D341Med (cell line): Measurements from ENCODE around the gene CHCHD10.

Experiments
- DNase-seq: peaks from one replicate; pipeline ENCODE4 v3.0.0; 2012; ENCODE audit warnings: low spot score

Gene CHCHD10

GRCh38 chr22:23772649-23773473 is 5.1 kb upstream of the CHCHD10 start, which contains the start of gene MMP11:
Gene MMP11 (plus strand): TSS chr22:23772849. CDS start chr22:23772871, 22 bp downstream.
- DNase-seq = peak; percentile 54

DNA sequence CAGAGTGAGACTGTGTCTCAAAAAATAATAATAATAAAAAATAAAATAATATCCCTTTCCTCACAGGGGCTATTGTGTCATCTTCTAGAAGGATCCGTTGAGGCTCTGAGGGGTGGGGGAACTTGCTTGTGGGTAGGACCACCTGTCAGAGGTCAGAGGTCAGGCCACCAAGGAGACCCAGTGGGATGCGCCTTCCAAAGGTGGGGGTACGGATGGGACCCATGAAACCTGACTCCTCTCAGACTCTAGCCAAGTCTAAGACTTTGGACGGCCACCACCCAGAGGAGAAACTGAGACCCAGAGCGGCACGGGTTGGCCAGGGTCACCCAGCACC is 4.5 kb upstream of the CHCHD10 start:
- DNase-seq = no peak

GRCh38 chr22:23769321-23769965 is 1.7 kb upstream of the CHCHD10 start:
- DNase-seq = no peak

GRCh38 chr22:23767303-23767672 is 484 bp downstream of the CHCHD10 start:
- no peak for DNase-seq

GRCh38 chr22:23764899-23765881 is 2.6 kb downstream of the CHCHD10 start:
- DNase-seq = no peak

GRCh38 chr22:23763954-23764353 is 3.8 kb downstream of the CHCHD10 start:
- no peak for DNase-seq

GRCh38 chr22:23763579-23763945 is 4.2 kb downstream of the CHCHD10 start:
- no peak for DNase-seq

DNA sequence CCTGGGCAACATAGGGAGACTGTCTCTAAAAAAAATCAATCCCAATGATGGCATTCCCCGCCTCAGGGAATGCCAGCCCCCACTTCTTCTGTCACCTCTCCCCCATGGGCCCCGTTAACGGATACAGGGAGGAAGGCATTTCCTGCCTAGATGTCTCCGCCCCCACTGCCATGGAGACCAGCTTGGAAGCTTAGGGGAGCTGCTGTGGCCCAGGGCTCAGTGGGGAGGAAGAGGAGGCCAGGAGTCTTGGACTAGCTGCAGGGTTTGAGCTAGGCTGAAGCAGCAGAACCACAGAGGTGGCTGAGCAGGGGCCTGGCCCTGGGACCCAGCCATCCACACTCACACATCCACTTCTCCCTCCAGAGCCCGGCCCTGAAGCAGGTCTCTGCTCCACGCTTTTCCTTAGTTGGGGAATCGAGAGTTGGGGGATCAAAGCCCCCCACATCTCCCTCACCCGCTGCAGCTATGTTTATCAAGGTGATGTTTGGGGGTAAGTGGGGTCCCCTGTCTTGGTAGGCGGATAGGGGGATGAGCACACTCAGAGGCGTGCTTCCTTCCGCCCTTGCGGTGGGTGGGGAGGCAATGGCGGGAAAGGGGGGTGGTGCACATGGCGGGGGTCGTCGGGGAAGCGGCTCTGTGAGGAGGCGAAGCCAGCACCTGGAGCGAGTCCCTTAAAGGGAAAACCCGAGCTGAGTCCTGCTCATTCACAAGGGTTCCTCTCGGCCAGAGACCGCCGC is 4.8 kb downstream of the CHCHD10 start, which contains the start of gene C22orf15:
Gene C22orf15 (plus strand): TSS at position 149 of the 737 bp plus-strand sequence. CDS start 317 bp downstream, at position 466.
- DNase-seq = no peak

DNA sequence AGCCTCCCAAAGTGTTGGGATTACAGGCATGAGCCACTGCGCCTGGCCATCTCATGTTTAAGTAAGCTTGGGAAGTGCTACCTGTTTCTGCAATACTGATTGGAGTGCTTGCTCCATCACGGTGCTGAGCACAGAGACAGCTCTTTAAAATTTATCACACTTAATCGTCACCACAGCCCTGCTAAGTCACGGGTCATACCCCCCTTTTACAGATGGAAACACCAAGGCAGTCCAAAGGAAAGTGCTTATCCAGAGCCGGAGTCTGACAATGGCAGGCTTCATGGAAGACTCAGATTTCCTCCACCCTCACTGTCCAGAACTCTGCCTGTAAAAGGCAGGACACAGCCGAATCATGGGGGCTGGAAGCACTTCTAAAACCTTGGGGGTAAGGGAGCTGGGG is 7.7 kb downstream of the CHCHD10 start:
- no peak for DNase-seq

DNA sequence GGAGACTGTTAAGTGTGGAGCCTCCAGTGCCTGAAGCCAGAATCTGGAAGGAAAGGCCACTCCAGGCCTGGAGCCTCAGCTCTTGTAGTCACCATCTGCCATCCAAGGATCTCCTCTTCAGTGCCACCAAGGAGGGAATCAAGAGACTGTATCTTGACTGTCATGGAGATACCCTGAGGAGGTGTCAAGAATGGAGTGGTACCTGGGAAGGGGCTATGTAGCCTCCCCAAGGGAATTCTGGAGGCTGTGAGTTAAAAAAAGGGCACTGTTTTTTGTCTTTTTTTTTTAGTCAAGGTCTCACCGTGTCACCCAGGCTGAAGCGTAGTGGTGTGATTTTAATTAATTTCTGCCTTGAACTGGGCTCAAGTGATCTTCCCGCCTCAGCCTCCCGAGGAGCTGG is 8.2 kb downstream of the CHCHD10 start:
- no peak for DNase-seq

GRCh38 chr22:23756891-23757290 is 10.9 kb downstream of the CHCHD10 start:
- DNase-seq = peak; percentile 73

DNA sequence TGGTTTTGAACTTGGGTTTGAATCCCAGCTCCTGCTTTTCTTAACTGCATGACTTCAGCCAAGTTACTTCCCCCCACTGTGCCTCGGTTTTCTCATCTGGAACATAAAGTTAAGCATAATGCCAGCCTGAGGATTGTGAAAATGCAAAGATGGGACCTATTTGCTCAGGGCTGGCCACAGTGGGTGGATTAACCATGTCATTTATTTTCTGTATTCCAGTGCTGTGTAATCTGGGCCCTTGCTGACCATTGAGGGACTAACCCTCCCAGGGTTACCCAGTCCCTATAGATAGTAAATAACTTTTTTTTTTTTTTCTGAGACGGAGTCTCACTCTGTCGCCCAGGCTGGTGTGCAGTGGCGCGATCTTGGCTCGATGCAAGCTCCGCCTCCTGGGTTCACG is 12.1 kb downstream of the CHCHD10 start:
- no peak for DNase-seq

- DNase-seq = no peak
Measured at GRCh38 chr22:23754980-23755636, 12.7 kb downstream of the CHCHD10 start.

DNA sequence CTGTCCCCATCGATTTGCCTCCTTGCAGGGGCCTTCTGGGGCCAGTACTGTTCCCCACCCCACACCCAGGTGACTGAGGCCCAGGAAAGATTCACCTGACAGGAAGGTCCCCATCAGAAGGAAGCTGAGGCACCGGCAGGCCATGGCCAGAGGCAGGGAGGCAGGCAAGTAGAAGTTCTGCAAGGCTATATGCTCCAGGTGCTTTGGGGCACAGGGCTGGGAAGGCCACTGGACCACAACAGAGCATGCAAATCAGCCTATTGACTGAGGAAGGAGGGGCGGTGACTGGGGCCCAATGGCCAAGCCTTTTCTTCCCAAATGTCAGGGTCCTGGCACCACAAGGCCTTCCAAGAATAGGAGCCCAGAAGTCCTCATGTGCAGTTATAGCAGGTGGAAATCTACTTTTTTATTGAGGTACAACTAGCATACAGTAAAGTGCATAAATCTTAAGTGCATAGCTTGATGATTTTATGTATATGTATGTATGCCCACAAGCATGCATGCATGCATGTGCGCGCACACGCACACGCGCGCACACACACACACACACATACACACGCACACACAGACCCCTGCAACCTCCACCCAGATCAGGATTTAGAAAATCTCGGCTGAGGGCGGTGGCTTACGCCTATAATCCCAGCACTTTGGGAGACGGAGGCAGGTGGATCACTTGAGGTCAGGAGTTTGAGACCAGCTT is 13.4 kb downstream of the CHCHD10 start, which contains the start of gene VPREB3:
Gene VPREB3 (minus strand): TSS at position 206 of the 700 bp plus-strand sequence. CDS start 62 bp downstream, at position 144.
- no peak for DNase-seq

DNA sequence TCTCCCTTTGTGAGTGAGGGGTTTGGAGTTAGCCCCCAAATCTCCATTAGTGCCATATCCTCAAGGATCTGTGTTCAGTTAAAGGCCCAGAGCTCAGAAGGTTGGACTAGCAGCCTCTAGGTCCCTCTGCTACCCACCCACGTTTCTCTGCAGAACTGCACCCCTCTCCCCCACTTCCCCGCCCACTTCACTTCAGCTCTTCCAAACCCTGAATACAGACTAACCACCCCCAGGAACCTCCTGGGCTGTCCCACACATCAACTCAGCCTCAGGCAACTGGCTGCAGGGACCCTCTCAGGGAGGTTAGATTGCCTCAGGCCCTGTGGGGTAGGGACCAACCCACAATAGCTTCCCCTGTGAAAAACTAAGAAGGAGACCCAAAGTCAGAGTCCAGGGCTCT is 14.4 kb downstream of the CHCHD10 start:
- no peak for DNase-seq

DNA sequence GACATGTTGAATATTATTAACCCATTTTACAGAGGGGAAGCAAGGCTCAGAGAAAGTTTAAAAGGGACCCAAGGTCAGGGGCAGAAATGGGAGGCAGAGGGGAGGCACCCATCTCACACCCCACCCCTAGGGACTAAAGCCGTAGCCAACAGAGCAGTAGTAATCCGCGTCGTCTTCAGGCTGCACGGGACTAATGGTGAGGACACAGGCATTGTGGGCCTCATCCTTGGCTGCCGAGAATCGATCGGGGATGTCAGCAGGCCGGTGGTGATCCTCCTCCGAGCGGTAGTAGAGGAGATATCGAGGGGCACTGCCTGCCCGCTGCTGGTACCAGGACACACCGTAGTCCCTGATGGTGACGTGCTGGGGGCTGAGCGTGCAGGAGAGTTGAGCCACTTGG is 15.0 kb downstream of the CHCHD10 start:
- DNase-seq = no peak

GRCh38 chr22:23752090-23752691 is 15.6 kb downstream of the CHCHD10 start:
- DNase-seq = no peak

DNA sequence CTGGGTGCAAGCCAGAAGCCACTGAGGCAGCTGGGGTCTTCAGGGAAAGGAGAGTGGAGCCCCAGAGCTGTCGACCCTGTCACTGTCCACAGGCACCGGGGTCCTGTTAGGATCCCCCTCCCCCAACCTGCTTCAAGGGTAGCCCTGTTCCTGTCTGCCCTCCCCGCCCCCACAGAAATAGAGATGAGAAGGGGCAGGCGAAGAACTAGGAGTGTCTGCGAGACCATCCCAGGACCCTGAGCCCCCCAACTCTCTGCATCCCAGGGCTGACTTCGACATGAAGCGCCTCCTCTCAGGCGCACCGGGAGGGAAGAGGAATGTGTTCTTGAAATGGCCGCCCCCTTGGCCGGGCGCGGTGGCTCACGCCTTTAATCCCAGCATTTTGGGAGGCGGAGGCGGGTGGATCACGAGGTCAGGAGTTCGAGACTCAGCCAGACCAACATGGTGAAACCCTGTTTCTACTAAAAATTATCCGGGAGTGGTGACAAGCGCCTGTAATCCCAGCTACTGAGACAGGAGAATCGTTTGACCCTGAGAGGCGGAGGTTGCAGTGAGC is 16.3 kb downstream of the CHCHD10 start:
- no peak for DNase-seq

- DNase-seq = peak; percentile 97
Measured at GRCh38 chr22:23750714-23751440, 16.9 kb downstream of the CHCHD10 start, which contains the start of gene ZNF70. Gene ZNF70 (minus strand): TSS chr22:23751112. CDS start chr22:23745140, 5,972 bp downstream.
